ENCODE data around the gene SPNS2.

SPNS2 gene

GRCh38 chr17:4509923-4510617 is 11.4 kb downstream of the SPNS2 start:
- no peak for TF ChIP-seq CTCF (IDR thresholded peaks at IDR 0.05; ENCODE audit: insufficient read depth, low read depth, low read length, missing control alignments)
- H3K4me3 ChIP-seq (ENCODE audit: low read length) = no peak overlapping the region
- no peak for DNase-seq (ENCODE audit: low read depth)

- H3K4me3 ChIP-seq (ENCODE audit: low read length) = no peak overlapping the region
- DNase-seq (ENCODE audit: low read depth) = no peak
- no peak for TF ChIP-seq CTCF (IDR thresholded peaks at IDR 0.05; ENCODE audit: insufficient read depth, low read depth, low read length, missing control alignments)
These were observed 11.9 kb downstream of the SPNS2 start for GRCh38 chr17:4510618-4510941.

DNA sequence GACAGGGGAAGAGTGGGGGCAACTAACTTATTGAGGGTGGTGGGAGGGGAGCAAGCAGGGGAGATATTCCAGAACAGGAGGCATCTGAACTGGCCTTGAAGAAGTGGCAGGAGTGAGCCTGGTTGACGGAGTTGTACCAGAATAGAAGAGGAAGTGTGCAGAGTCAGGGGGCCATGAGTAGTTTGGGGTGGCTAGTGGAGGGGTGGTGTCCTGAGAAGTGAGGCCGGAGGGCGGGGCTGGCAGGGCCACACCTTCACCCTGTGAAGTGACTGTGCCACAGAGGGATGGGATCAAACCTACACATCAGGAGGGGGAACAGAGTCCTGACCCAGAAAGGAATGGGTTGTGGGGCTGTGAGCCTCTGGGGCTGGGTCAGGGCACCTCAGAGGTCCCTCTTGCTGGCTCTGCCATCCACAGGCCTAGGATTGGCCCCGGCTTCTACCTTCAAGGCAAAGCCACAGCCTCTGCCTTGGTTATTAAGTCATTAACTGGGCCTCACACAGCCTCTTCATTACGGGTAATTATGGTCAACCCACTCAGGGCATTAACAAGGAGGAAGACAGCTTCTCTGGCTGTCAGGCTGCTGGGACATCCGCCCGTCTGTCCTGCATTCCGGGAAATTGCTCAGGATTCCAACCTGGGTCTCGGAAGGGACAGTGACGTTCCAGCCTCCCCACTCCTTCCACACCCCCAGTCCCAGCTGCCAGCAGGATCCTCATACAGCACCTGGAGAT is 12.7 kb downstream of the SPNS2 start:
- H3K4me3 ChIP-seq (ENCODE audit: low read length) = no peak overlapping the region
- no peak for TF ChIP-seq CTCF (IDR thresholded peaks at IDR 0.05; ENCODE audit: insufficient read depth, low read depth, low read length, missing control alignments)
- no peak for DNase-seq (ENCODE audit: low read depth)

- no peak overlapping the region for H3K4me3 ChIP-seq (ENCODE audit: low read length)
- no peak for DNase-seq (ENCODE audit: low read depth)
- no peak for TF ChIP-seq CTCF (IDR thresholded peaks at IDR 0.05; ENCODE audit: insufficient read depth, low read depth, low read length, missing control alignments)
These were observed 13.8 kb downstream of the SPNS2 start for GRCh38 chr17:4512156-4513112.

DNA sequence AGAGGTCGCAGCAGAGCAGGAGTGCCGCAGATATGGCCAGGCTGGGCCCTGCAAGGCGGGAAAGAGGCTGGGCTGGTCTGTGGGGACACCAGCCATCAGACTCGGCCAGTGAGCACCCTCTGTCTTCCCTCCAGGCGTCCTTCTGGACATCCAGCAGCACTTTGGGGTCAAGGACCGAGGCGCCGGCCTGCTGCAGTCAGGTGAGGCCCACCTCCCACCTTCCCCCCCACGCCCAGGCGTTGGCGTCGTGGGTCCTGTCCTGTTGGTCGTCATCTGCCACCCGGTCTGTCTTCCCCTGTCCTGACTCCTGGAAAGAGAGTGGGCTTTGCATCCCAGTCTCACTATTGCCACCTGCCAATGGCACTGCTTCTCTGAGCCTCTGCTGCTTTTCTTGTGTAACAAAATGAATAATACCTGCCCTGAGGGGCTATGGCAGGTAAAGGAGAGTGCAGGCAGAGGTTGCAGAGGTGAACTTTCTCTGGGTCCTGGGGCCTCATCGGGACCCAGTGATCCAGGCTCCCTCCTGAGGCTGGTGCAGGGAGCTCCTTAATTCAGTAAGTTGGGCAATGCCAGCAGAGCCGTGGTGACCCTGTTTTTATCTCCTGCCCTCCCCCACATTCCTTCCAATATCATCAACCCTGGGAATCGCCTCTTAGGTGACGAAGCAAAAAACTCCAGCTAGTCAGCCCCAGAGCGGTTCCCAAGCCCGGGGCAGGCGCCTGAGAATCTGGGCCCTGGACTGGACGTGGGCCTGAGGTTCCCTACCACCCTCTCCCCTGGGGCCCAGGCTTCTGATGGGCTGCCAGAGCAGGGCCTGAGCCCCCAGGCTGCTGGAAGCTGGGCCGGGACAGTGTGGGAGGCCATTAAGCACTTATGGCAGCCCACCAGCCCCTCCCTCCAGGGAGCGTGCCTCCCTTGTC is 14.7 kb downstream of the SPNS2 start:
- peak; percentile 51 for DNase-seq (ENCODE audit: low read depth)
- TF ChIP-seq CTCF (IDR thresholded peaks at IDR 0.05; ENCODE audit: insufficient read depth, low read depth, low read length, missing control alignments) = peak; percentile 25
- H3K4me3 ChIP-seq (ENCODE audit: low read length) = no peak overlapping the region

DNA sequence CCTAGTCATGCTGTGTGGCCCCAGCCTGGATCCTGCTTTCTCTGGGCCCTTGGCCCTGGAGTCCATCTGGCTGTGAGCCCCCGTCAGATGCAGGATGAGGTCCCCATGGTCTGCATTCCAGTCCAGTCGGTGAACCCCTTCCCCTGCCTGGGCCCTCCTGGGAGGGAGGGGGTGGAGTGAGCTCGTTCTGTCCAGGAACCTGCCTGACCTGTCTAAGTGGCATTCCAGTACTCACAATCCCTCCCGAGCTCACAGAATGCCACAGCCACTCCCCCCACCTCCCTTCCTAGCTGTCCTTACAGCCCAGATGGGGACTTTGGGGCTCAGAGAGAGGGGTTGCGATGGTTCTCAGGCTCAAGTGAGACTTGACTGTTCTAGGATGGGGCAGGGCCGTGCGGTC is 15.5 kb downstream of the SPNS2 start:
- peak; percentile 62 for DNase-seq (ENCODE audit: low read depth)
- no peak for TF ChIP-seq CTCF (IDR thresholded peaks at IDR 0.05; ENCODE audit: insufficient read depth, low read depth, low read length, missing control alignments)

More for the DNA sequence above, 15.5 kb downstream of the SPNS2 start:
- no peak overlapping the region for H3K4me3 ChIP-seq (ENCODE audit: low read length)

Data from epithelial cell of esophagus (primary cell).